Right lobe of liver (tissue), 4 donors: ENCODE results near the gene MPL.

Experiments
- CTCF ChIP-seq, 4 donors: fragments of 200-600 bp in 3 of 4; fragments of 450-650 bp in 1 of 4; IDR thresholded peaks; one replicate each; pipeline versions ENCODE4 v1.5.1 to v1.8.0; 2016 to 2022; ENCODE audit warnings: antibody characterized with exemption in 4 of 4, mild to moderate bottlenecking in 2 of 4
- POLR2A ChIP-seq: fragments of 450-650 bp; IDR thresholded peaks from one replicate; pipeline ENCODE4 v1.6.1; 2017; ENCODE audit warnings: antibody characterized with exemption, mild to moderate bottlenecking
- donor health status: DM: no; HTN: no; CAD: no.
- donor health status: DM: no; HTN: no; CAD: no.
- donor health status: DM: no; HTN: yes; CAD: no.

GRCh38 chr1:43349594-43350306, 12.1 kb downstream of the MPL start:
- no peak for TF ChIP-seq POLR2A
- TF ChIP-seq CTCF (IDR thresholded peaks at IDR 0.05) = no peak
